HG02759 (cell line): ENCODE measurements around the gene PPP2R3A.
"Not testable (repeated sequence)": the region's sequence is repeated elsewhere in the genome, so short reads cannot be mapped to it uniquely, and the experiment has no call there.

Source experiments
- ATAC-seq: cut with Tn5 transposase; IDR thresholded peaks from one replicate; pipeline ENCODE4 v1.9.1; 2021; ENCODE audit warnings: mild to moderate bottlenecking, moderate library complexity; ENCODE audit not compliant: unreplicated experiment

The PPP2R3A gene

DNA sequence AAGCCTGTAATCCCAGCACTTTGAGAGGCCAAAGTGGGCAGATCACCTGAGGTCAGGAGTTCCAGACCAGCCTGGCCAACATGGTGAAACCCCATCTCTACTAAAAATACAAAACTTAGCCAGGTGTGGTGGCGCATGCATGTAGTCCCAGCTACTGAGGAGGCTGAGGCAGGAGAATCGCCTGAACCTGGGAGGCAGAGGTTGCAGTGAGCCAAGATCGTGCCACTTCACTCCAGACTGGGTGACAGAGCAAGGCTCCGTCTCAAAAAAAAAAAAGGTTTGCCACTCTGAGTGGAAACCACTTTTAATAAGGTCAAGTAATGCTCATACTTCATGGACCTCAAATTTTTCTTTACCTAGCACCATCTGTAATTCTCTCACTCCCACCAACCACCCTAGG, 178.9 kb downstream of the PPP2R3A start:
- ATAC-seq = not testable (repeated sequence)

DNA sequence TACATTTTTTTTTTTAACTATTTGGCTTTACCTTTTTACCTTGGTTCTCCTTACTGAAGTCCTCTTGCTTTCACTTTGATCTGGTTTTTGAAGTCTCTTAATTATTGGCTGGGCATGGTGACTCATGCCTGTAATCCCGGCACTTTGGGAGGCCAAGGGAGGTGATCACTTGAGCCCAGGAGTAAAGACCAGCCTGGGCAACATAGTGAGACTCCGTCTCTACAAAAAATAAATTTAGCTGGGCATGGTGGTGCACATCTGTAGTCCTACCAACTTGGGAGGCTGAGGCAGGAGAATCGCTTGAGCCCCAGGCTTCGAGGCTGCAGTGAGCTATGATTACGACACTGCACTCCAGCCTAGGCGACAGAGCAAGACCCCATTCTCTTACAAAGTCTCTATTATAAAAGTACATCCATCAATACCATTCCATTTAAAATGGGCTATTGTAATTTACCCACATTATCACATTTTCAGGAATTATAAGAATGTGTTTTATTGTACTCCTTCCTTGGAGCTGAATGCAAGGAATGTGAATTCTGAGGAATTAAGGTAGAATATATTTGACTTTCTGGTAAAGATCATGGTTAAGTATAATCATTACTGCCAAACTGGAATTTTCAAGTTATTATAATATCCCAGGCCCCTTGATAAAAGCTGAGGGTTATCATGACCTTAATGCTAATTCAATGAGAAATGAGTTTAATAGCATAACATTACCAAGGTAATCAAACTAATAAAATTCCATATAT, 181.6 kb downstream of the PPP2R3A start:
- ATAC-seq = no peak

DNA sequence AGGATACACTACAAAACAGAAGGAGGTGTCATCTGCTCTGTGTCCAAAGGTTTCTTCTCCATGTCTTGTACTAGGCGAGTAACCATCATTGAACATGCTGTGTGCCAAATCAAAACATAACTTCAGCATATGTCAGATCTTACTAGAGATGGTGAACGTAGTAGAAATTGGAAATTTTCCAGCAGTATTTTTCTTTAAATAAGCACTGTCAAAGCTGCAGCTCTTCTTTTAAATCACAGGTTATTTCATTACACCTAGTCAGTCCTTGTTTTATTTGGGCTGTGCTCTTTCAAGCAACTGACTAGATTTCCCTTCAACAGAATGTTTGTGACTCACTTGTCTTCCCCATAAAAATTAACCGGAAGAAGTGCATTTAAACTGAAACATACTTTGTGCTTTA, 184.1 kb downstream of the PPP2R3A start:
- ATAC-seq = no peak

DNA sequence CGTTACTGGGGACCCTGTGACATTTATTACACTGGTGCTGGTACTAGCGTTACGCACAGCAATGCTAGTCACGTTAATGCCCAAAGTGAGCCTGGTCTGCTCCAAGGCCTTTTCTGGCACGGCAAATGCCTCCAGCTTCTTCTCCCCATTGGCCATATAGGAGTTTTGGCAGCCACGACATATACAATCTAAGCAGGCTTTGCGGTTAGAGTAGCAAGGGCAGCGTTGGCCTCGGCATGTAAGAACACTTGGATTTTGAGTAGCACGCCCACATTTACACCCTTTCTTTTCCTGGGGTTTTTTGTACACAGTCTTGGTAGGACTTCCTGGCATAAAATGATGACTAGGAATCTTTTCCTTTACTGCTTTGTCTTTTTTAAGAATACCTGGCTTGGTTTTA, 185.7 kb downstream of the PPP2R3A start:
- no peak for ATAC-seq

DNA sequence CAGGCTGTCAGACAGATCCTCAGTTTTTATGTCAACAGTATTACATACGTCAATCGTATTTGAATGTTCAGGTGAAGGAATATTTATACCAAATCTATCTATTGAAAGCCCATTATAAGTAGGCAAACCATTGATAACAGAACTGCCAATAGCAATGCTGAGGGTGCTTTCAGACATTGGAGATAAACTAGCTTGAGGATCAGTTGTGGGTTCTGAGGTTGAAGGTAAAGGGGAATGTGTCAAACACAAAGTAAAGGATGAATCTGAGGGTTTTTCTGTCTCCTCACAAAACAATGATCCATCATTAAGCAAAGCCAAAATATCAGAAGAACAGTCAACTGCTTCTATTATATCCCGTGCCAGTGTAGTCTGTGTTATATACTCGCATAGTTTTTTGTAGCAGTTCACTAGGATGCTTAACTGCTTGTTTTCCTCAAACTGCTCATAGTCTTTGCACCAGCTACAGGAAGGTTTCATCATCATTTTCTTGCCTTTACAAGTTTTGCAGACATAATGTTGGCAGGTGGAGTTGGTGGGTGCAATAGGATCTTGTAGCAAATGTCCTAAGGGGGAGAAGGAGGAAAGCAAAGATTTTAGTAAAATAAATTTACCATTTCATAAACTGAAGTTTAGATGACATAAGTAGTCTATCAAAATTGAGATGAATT, 186.8 kb downstream of the PPP2R3A start:
- ATAC-seq = no peak

DNA sequence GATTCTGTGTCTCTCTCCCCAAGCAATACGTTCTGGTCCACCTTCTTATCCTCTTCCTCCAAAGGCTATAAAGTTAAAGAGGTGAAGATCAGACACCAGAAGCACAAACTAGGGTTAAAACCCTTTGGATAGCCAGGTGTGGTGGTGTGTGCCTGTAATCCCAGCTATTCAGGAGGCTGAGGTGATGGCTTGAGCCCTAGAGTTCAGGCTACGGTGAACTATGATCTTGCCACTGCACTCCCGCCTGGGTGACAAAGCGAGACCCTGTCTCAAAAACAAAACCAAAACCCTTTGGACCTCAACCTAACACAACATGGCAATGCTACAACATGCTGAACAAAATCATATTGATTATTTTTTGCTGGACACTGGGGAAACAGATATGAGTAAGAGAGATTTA, 187.4 kb downstream of the PPP2R3A start:
- no peak for ATAC-seq

DNA sequence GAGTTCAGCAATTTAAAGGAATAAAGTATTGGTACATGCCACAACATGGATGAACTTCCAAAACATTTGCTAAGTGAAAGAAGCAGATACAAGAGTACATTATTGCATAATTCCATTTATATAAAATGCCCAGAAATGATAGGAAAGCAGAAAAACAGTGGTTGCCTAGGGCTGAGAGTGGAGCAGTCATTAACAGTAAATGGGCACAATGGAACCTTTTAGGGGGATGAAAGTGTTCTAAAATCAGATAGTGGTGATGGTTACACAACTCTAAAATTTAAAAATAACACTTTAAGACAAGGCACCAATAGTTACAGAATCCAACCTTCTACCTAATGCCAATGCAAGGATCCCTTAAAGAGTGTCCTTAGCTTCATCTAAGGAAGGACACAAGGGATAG, 196.0 kb downstream of the PPP2R3A start:
- ATAC-seq = no peak

DNA sequence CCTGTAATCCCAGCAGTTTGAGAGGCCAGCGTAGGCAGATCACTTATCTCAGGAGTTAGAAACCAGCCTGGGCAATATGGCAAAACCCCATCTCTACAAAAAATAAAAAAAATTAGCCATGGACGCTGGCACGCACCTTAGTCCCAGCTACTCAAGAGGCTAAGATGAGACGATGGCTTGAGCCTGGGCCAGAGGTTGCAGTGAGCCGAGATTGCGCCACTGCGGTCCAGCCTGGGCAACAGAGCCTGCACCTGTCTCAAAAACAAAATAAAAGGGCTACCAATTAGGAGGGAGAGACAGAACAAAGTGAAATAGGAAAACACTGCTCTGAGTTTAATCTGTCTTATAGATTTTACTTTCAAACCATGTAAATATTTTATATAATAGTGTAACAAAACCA, 196.8 kb downstream of the PPP2R3A start:
- no peak for ATAC-seq

DNA sequence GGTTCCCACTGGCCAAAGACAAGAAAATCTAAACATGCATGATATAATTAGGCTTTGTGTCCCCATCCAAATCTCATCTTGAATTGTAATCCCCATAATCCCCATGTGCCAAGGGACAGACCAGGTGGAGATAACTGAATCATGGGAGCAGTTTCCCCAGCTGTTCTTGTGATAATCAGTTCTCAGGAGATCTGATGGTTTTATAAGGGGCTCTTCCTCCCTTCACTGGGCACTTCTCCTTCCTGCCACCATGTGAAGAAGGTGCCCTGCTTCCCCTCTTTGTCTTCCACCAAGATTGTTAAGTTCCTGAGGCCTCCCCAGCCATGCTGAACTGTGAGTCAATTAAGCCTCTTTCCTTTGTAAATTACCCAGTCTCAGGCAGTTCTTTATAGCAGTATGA, 198.1 kb downstream of the PPP2R3A start:
- ATAC-seq = not testable (repeated sequence)

DNA sequence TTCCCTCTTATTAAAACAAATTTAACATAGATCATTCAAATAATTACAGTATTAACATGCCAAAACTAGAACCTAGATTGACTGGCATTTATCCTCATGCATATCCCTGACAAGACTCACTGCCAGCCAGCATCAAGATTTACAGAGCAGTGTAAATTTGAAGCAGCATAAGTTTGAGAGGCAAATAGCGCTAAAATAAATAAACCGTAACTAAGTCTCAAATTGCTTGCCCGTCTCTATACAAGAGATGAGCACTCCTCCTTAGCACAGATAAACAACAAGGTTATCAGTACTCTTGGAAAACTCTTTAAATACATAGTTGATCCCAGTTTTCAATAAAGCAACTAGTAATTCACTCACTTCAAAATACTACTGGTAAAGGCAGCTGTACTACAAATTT, 201.0 kb downstream of the PPP2R3A start:
- ATAC-seq = no peak

DNA sequence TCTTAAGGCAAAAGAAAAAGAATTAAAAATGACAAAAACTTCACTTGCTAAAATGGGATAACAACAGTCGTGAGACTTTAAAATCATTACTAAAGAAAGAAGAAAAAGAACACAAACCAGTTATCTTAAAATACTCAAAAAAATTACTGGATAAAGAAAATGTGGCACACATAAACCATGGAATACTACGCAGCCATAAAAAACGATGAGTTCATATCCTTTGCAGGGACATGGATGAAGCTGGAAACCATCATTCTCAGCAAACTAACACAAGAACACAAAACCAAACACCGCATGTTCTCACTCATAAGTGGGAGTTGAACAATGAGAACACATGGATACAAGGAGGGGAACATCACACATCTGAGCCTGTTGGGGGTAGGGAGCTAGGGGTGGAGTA, 202.7 kb downstream of the PPP2R3A start:
- not testable (repeated sequence) for ATAC-seq

DNA sequence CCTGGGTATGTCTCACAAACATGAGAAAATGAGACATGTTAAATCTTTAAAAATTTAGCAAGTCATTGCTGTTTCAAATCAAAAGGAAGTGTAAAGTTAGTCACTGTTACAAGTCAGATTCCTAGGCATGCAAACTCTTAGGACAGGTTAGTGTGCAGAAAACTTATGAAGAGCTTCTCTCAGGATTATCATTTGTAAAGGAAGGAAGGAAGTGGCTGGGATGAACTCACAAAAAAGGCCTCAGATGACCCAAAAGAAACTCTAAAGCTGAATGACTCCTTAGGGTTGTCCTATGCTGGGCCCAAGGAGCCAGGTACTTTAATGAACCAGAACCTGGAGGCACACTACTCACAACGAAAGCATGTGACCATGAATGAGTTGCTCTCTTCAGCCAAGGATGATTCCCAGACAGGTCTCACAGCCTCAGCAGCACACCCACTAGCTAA, 205.6 kb downstream of the PPP2R3A start:
- no peak for ATAC-seq

DNA sequence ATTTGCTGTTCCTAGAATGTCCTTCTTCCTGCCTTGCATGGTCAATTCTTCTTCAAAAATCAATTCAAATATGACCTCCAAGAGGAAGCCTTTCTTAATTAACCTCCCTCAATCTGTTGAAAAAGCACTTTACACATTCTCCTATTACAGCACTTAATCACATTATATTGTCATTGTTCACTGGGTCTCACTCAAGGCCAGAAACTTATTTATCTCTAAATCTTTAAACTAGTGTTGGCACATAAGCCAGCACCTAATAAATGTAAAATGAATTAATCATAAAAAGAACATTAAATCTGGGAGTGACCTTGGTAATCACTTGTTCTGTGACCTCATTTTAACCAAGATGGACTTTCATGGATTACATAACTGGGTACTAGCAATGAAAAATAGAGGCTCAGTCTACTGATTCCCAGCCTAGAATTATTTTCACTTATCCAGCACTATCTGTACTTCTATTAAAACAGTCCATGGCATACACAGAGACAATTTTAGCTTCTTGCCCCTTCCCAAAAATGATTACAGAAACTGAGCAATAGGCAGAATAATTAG, 208.5 kb downstream of the PPP2R3A start:
- no peak for ATAC-seq

DNA sequence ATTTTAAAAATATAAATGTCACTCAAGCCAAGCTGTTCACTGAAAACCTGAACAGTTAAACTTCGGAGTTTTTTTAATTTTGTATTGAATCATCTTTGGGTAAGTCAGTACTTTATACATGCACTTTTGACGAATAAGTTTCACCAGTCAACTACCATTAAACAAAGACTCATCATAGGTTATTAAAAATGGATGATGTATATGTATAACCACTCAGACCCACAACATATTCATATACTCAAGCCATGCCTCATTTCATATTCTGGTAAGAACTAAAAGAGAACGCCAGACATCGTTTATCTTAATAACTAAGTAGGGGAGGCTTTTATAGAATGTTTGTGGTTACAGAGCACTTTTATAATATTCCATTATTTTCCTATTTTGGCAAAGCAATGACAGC, 212.3 kb downstream of the PPP2R3A start:
- ATAC-seq = no peak

DNA sequence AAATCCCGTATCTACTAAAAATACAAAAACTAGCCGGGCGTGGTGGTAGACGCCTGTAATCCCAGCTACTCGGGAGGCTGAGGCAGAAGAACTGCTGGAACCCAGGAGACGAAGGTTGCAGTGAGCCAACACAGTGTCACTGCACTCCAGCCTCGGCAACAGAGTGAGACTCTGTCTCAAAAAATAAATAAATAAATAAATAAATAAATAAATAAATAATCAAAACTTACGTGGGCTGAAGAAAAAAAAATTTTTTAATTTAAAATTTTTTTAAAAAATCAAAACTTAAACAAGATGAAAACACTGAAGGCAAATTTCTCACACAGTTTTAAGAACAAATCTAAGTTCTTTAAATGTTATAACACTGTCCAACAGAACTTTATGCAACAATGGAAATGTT, 216.2 kb downstream of the PPP2R3A start:
- no peak for ATAC-seq

DNA sequence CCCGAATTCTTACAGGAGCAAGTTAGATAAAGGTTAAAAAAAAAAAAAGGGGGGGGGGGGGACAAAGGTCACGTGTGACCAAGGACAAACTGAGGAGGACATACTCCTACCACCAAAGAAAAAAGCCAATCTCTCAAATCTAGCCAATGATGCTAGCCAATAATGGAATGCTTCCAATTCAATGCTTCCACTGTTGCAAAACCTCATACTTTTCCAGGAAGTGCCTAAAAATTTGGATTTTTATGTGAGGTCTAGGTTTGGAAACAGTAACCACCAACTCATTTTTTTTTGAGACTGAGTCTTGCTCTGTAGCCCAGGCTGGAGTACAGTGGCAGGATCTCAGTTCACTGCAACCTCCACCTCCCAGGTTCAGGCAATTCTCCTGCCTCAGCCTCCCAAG, 219.2 kb downstream of the PPP2R3A start:
- no peak for ATAC-seq

DNA sequence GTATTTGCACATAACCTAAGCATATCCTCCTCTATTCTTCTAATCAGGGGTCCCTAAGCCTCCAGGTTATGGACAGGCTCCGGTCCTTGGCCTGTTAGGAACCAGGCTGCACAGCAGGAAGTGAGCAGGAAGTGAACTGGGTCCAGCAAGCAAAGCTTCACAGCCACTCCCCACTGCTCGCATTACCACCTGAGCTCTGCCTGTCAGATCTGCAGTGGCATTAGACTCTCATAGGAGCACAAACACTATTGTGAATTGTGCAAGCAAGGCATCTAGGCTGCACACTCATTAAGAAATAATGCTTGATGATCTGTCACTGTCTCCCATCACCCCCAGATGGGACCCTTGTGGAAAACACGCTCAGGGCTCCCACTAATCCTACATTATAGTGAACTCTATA, 220.8 kb downstream of the PPP2R3A start:
- ATAC-seq = peak; percentile 61

DNA sequence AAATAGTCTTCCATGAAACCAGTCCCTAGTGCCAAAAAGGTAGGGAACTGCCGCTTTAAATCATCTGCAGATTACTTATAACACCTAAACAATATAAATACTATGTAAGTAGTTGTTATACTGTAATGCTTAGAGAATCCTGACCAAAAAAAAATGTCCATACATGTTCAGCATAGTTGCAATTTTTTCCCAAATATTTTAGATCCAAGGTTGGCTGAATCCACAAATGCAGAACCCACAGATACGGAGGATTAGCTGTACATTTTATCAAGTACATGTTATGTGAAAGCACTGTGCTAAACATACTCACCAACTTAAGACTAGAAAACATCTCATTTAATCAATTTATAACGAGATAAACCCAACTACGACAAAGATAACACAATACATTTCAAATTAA, 221.3 kb downstream of the PPP2R3A start:
- ATAC-seq = no peak

DNA sequence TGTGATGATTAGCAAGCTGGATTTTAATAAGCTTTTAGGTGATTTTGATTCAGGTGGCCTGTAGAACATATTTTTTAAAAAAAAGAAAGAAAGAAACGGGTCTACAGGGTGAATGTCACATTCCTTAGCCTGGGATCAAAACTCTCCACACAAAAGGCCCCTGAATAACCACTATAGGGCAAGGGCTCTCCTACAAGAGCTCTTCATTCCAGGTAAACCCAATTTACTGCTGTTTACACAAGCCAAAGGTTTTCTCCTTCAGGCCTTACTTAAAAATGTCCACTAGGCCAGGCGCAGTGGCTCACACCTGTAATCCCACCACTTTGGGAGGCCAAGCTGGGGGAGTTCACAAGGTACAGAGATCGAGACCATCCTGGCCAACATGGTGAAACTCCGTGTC, 222.3 kb downstream of the PPP2R3A start:
- no peak for ATAC-seq

DNA sequence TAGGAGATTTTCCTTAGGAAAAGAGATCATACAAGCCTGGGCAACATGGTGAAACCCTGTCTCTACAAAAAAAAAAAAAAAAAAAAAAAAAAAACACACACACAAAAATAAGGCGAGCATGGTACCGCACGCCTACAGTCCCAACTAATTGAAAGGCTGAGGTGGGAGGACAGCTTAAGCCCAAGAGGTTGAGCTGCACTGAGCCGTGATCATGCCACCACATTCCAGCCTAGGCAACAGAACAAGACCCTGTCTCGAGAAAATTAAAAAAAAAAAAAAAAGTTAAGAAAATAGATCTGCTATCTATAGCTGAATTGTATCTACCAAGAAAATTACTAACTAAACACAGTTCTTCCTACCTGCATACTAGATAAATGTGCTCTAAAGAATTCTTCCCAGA, 223.5 kb downstream of the PPP2R3A start:
- no peak for ATAC-seq

DNA sequence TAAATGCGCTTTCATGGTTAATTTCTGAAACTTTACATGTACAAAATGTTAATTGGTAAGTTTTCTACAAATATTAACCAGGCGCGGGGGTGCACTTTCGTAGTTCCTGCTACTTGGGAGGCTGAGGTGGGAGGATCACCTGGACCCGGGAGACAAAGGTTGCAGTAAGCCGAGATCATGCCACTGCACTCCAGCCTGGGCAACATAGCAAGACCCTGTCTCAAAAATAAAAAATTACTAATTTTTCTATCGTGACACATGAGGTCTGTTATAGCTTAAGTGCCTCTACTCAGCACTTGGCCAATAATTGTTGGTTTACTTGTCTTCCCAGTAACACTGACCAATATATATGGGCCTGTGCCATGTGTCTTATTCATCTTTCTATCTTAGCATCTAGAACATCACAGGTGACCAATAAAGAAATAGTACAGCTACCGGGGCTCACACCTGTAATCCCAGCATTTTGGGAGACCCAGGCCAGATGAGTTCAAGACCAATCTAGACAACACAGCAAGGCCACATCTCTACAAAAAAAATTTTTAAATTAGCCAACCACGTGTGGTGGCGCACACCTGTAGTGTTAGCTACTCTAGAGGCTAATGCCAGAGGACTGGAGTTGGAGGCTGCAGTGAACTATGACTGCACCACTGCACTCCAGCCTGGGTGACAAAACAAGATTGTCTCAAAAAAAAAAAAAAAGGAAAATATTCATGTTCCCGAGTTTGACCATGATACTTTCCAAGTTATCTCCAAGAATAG, 224.5 kb downstream of the PPP2R3A start:
- no peak for ATAC-seq

DNA sequence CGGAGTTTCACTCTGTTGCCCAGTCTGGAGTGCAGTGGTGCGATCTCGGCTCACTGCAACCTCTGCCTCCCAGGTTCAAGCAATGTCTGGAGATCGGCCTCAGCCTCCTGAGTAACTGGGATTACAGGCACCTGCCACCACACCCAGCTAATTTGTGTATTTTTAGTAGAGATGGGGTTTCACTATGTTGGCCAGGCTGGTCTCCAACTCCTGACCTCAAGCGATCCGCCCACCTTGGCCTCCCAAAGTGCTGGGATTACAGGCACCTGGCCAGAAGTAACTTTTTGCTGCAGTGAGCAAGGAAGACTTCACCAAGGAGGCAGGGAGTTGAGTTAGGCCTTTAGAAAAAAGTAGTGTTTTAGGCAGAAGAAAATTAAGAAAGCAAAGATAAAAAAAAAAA, 226.7 kb downstream of the PPP2R3A start:
- not testable (repeated sequence) for ATAC-seq
